ENCODE measurements around the gene FARS2.

Gene FARS2

GRCh38 chr6:5817869-5818268 is 556.6 kb downstream of the FARS2 start:
- DNase-seq: no peak

- no peak for DNase-seq
Observed at GRCh38 chr6:5818959-5819358, 557.6 kb downstream of the FARS2 start.
